Tibial nerve (tissue), 3 donors: ENCODE measurements around the gene MRPL20.

Experiments
- CTCF ChIP-seq, 5 experiments: fragments of 200-600 bp in 3 of 5; fragments of 450-650 bp in 2 of 5; sonication (generic) in 3 of 5; IDR thresholded peaks; one replicate each; pipeline ENCODE4 v1.5.1; 2016 to 2019; ENCODE audit warnings: antibody characterized with exemption in 5 of 5, mild to moderate bottlenecking in 3 of 5, moderate library complexity in 2 of 5
- POLR2A ChIP-seq, 2 donors: fragments of 450-650 bp; IDR thresholded peaks; one replicate each; pipeline ENCODE4 v1.6.1; 2017; ENCODE audit warnings: antibody characterized with exemption in 2 of 2, mild to moderate bottlenecking in 2 of 2, moderate library complexity in 2 of 2

GRCh38 chr1:1356796-1357401 lies 50.2 kb downstream of the MRPL20 start:
- no peak for TF ChIP-seq POLR2A (IDR thresholded peaks at IDR 0.05)
- TF ChIP-seq CTCF (IDR thresholded peaks at IDR 0.05), result no peak
